HCT116 (cell line): ENCODE measurements around the gene HYAL1. TPM values are rescaled to one million over a fixed set of nuclear protein-coding genes. Genes with fewer than 3 reads are reported as not detected.

Source experiments
- ATAC-seq: fragments of 200-7000 bp; cut with Tn5 transposase; 2 replicates; pipeline ENCODE4 v1.9.1; 2020; ENCODE audit warnings: mild to moderate bottlenecking, moderate library complexity
- BruUV-seq: library from RNA; stranded (reverse); fragments of 400-500 nt; replicated peaks from 2 replicates; lab custom pipeline; 2021; lab: Mats Ljungman, UMichigan
- CTCF ChIA-PET: fragments of 300-600 bp; sonication (Branson Sonifier 250); formaldehyde crosslinking; loops from one replicate; lab custom pipeline; 2021; ENCODE audit warnings: antibody characterized with exemption; lab: Charles Lee
- POLR2A ChIA-PET: fragments of 300-600, 350-600 bp; sonication (Branson Sonifier 250); formaldehyde crosslinking; loops from one replicate; lab custom pipeline; 2021; ENCODE audit warnings: antibody characterized with exemption; lab: Charles Lee
- RAD21 ChIA-PET, 2 experiments: fragments of 300-600 bp; sonication (Branson Sonifier 250); formaldehyde crosslinking; loops; one replicate each; lab custom pipeline; 2023; ENCODE audit warnings: low total read pairs in 2 of 2; ENCODE audit not compliant: uncharacterized antibody in 2 of 2, unreplicated experiment in 2 of 2, low non-redundant PET in 1 of 2; lab: Charles Lee
- DNase-seq: peaks from one replicate; pipeline ENCODE4 v3.0.0-alpha.2; 2010; ENCODE audit warnings: low read depth, low spot score
- H2AFZ ChIP-seq: fragments of 200-600 bp; shearing (Covaris generic), sonication (generic); 2 replicates; pipeline ENCODE4 v1.6.1; 2017; ENCODE audit warnings: low read depth, mixed run types, mixed read lengths, antibody characterized with exemption, low read length; ENCODE audit not compliant: poor library complexity, severe bottlenecking
- H3K27ac ChIP-seq: 2 replicates; pipeline ENCODE4 v1.5.1; 2012; ENCODE audit warnings: low read depth, low read length
- H3K27me3 ChIP-seq: fragments of 200-600 bp; sonication (generic); 2 replicates; pipeline ENCODE4 v1.6.1; 2016; ENCODE audit warnings: mixed run types, low read length, mixed read lengths; ENCODE audit not compliant: insufficient read depth
- H3K36me3 ChIP-seq, 2 experiments: fragments of 200-500 bp in 1 of 2; fragments of 200-600 bp in 1 of 2; sonication (Bioruptor generic) in 1 of 2; sonication (generic) in 1 of 2; 2 replicates each; pipeline versions ENCODE4 v1.5.1 to v1.6.1; 2014 to 2016; ENCODE audit warnings: low read length in 2 of 2, inconsistent platforms in 1 of 2, mixed read lengths in 1 of 2, mixed run types in 1 of 2; ENCODE audit not compliant: insufficient read depth in 2 of 2, control insufficient read depth in 1 of 2
- H3K4me1 ChIP-seq, 2 experiments: fragments of 200-600 bp in 1 of 2; sonication (generic) in 1 of 2; 2 replicates each; pipeline versions ENCODE4 v1.5.1 to v1.6.1; 2012 to 2017; ENCODE audit warnings: low read length in 2 of 2, inconsistent platforms in 1 of 2, mild to moderate bottlenecking in 1 of 2, mixed read lengths in 1 of 2, mixed run types in 1 of 2, moderate library complexity in 1 of 2; ENCODE audit not compliant: insufficient read depth in 2 of 2, control insufficient read depth in 1 of 2
- H3K4me2 ChIP-seq: fragments of 200-600 bp; sonication (generic); 2 replicates; pipeline ENCODE4 v1.6.1; 2017; ENCODE audit warnings: mixed run types, low read length, mixed read lengths
- H3K4me3 ChIP-seq, 2 experiments: fragments of 200-600 bp in 1 of 2; sonication (generic) in 1 of 2; replicated peaks in 1 of 2; 2 replicates each; pipeline ENCODE4 v1.5.1; 2011 to 2016; ENCODE audit warnings: low read length in 2 of 2, control low read depth in 1 of 2, low read depth in 1 of 2, mild to moderate bottlenecking in 1 of 2, mixed read lengths in 1 of 2, mixed run types in 1 of 2
- H3K79me2 ChIP-seq: fragments of 200-600 bp; sonication (generic); 2 replicates; pipeline ENCODE4 v1.6.1; 2017; ENCODE audit warnings: mild to moderate bottlenecking, mixed run types, low read length, moderate library complexity, mixed read lengths; ENCODE audit not compliant: insufficient read depth
- H3K9ac ChIP-seq: fragments of 200-600 bp; sonication (generic); 2 replicates; pipeline ENCODE4 v1.6.1; 2016; ENCODE audit warnings: low read length, mixed read lengths
- H3K9me2 ChIP-seq: fragments of 200-600 bp; sonication (generic), shearing (Covaris generic); 2 replicates; pipeline ENCODE4 v1.6.1; 2017; ENCODE audit warnings: mixed run types, mild to moderate bottlenecking, moderate library complexity; ENCODE audit not compliant: insufficient read depth
- H3K9me3 ChIP-seq, 2 experiments: fragments of 200-500 bp in 1 of 2; fragments of 200-600 bp in 1 of 2; sonication (Bioruptor generic) in 1 of 2; sonication (generic) in 1 of 2; 2 replicates each; pipeline ENCODE4 v1.6.1; 2014 to 2017; ENCODE audit warnings: low read length in 2 of 2, mixed read lengths in 2 of 2, inconsistent platforms in 1 of 2, low read depth in 1 of 2, mild to moderate bottlenecking in 1 of 2, mixed run types in 1 of 2, moderate library complexity in 1 of 2; ENCODE audit not compliant: control insufficient read depth in 1 of 2, insufficient read depth in 1 of 2
- H4K20me1 ChIP-seq: fragments of 200-600 bp; sonication (generic), shearing (Covaris generic); 2 replicates; pipeline ENCODE4 v1.6.1; 2017; ENCODE audit warnings: mixed run types, mild to moderate bottlenecking, moderate library complexity; ENCODE audit not compliant: insufficient read depth
- CBX3 ChIP-seq: IDR thresholded peaks from 2 replicates; pipeline ENCODE4 v1.6.1; 2012; ENCODE audit warnings: low read depth
- CEBPB ChIP-seq: IDR thresholded peaks from 2 replicates; pipeline ENCODE4 v1.6.1; 2012; ENCODE audit warnings: low read depth
- EGR1 ChIP-seq: IDR thresholded peaks from 2 replicates; pipeline ENCODE4 v1.6.1; 2012; ENCODE audit warnings: low read depth
- ELF1 ChIP-seq: IDR thresholded peaks from 2 replicates; pipeline ENCODE4 v1.6.1; 2012; ENCODE audit warnings: low read depth, borderline replicate concordance
- FOSL1 ChIP-seq: IDR thresholded peaks from 2 replicates; pipeline ENCODE4 v1.6.1; 2012; ENCODE audit warnings: low read depth
- POLR2AphosphoS5 ChIP-seq: IDR thresholded peaks from 2 replicates; pipeline ENCODE4 v1.6.1; 2011; ENCODE audit warnings: mild to moderate bottlenecking, low read depth, low read length, moderate library complexity
- SP1 ChIP-seq: IDR thresholded peaks from 2 replicates; pipeline ENCODE4 v1.6.1; 2012; ENCODE audit warnings: low read depth
- SRF ChIP-seq: IDR thresholded peaks from 2 replicates; pipeline ENCODE4 v1.6.1; 2012; ENCODE audit warnings: low read depth
- intact Hi-C: fragments of 100-400 bp; cut with micrococcal nuclease; formaldehyde crosslinking; loops from 2 replicates; pipeline ENCODE4 v1.10.0; 2022
- total RNA-seq: library from RNA; stranded (reverse); gene quantifications from one replicate; pipeline ENCODE4 v1.2.1, GENCODE V29; 2021; ENCODE audit not compliant: unreplicated experiment
- TF ChIP-seq, protein P1 (sequence below), 3 experiments: fragments of 200-600 bp in 1 of 3; sonication (generic) in 1 of 3; IDR thresholded peaks in 2 of 3; conservative IDR thresholded peaks in 1 of 3; 2 replicates each; pipeline ENCODE4 v1.5.1; 2012 to 2017; ENCODE audit warnings: low read depth in 2 of 3, low read length in 2 of 3, antibody characterized with exemption in 1 of 3, borderline replicate concordance in 1 of 3, control low read depth in 1 of 3, mild to moderate bottlenecking in 1 of 3, mixed read lengths in 1 of 3, mixed run types in 1 of 3, moderate library complexity in 1 of 3; ENCODE audit not compliant: insufficient read depth in 1 of 3
- TF ChIP-seq, protein P2 (sequence below): IDR thresholded peaks from 2 replicates; pipeline ENCODE4 v1.6.1; 2012

HYAL1 gene
- total RNA-seq, 1 experiment from 2014 or later = 6.1 TPM

DNA sequence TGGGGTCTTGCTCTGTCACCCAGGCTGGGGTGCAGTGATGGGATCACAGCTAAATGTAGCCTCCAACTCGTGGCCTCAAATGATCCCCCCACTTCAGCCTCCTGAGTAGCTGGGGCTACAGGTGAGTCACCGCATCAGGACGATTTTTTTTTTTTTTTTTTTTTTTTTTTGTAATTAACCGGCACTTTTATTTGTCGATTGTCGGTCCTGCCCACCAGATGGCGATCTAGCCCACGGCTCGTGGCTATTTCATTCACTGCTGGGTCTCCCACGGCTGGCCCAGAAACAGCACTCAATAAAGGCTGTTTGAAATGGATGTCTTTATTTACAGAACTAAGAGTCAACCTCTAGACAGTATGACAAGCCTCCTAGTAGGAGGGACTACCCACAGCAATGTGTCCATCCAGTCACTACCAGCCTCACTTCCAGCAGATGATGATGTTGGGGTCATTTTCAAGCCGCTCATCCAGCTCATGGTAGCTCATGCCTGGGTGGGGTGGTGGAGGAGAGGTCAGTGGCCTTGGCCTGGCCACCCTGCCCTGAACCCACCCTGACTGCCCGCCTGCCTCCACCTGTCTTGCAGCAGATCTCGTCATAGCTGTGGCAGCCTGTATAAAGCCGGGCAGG lies 43.9 kb upstream of the HYAL1 start:
- ChIA-PET POLR2A (interaction anchor here (1.3 to 2.0 kb wide), 2 partner anchors 10 to 195 kb away, joined by 4 to 5 read pairs; no protein-coding TSS in a partner anchor), RAD21 (interaction anchor here in 1 of 2 experiments (0.7 to 1.2 kb wide), 3 partner anchors 195 to 280 kb away, joined by 3 read pairs; partner anchors contain the start of gene CISH), CTCF (interaction anchor here (0.6 to 3.6 kb wide), 14 partner anchors 10 to 269 kb away, joined by 3 to 25 read pairs (median 3); partner anchors contain the start of genes CISH, HYAL3, NAA80 and TUSC2)
- no peak overlapping the region for H3K9ac ChIP-seq
- H3K36me3 ChIP-seq = peaks cover 0 to 8% of the 10 kb centered on the region in 2 experiments; a peak in 1 of 4 replicates
- peaks cover 15% of the 10 kb centered on the region for H3K79me2 ChIP-seq
- DNase-seq (no peak), ATAC-seq (no peak)
- no peaks in the 10 kb centered on the region for H4K20me1 ChIP-seq
- peaks cover 11 to 44% of the 10 kb centered on the region in 2 experiments for H3K4me1 ChIP-seq
- H3K9me2 ChIP-seq = no peaks in the 10 kb centered on the region
- H3K27ac ChIP-seq = no peak overlapping the region
- no peaks in the 10 kb centered on the region for H3K27me3 ChIP-seq
- H2AFZ ChIP-seq = no peak overlapping the region
- H3K4me2 ChIP-seq = no peak overlapping the region
- no peak overlapping the region for H3K4me3 ChIP-seq
- TF ChIP-seq, protein P1, sequence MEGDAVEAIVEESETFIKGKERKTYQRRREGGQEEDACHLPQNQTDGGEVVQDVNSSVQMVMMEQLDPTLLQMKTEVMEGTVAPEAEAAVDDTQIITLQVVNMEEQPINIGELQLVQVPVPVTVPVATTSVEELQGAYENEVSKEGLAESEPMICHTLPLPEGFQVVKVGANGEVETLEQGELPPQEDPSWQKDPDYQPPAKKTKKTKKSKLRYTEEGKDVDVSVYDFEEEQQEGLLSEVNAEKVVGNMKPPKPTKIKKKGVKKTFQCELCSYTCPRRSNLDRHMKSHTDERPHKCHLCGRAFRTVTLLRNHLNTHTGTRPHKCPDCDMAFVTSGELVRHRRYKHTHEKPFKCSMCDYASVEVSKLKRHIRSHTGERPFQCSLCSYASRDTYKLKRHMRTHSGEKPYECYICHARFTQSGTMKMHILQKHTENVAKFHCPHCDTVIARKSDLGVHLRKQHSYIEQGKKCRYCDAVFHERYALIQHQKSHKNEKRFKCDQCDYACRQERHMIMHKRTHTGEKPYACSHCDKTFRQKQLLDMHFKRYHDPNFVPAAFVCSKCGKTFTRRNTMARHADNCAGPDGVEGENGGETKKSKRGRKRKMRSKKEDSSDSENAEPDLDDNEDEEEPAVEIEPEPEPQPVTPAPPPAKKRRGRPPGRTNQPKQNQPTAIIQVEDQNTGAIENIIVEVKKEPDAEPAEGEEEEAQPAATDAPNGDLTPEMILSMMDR (IDR thresholded peaks at IDR 0.05 in 2 of 3, conservative IDR thresholded peaks at IDR 0.05 in 1 of 3; ENCODE audit: borderline replicate concordance in 1 of 3, insufficient read depth in 1 of 3, low read depth in 2 of 3, low read length in 2 of 3) = peak in 2 of 3 experiments; percentile 62 to 70; a peak in 4 of 6 replicates
- no peak for TF ChIP-seq CBX3
- BruUV-seq = no TSS peak
- intact Hi-C loops = loop anchor here (1.0 to 5.0 kb wide), 2 partner anchors 203 to 265 kb away; partner anchors contain the start of gene CISH
- no peaks in the 10 kb centered on the region for H3K9me3 ChIP-seq

GRCh38 chr3:50345586-50346234 lies 42.3 kb upstream of the HYAL1 start, which contains the start of gene ZMYND10:
Gene ZMYND10 (minus strand): TSS chr3:50345732. CDS start chr3:50345579, 153 bp downstream.
- Histone ChIP-seq H3K9me3 (no peaks in the 10 kb centered on the region), H3K4me2 (peak within 1 kb of the TSS; percentile 75), H3K79me2 (peaks cover 6% of the 10 kb centered on the region; the same call in 1 of the 2 replicates), H3K4me1 (peaks cover 12 to 46% of the 10 kb centered on the region in 2 experiments), H3K9me2 (no peaks in the 10 kb centered on the region), H4K20me1 (no peaks in the 10 kb centered on the region), H3K36me3 (peaks cover 0 to 8% of the 10 kb centered on the region in 2 experiments; a peak in 1 of 4 replicates), H3K4me3 (peak within 1 kb of the TSS; percentile 28 to 36), H3K27me3 (no peaks in the 10 kb centered on the region), H3K27ac (peak within 1 kb of the TSS; percentile 37; the same call in 1 of the 2 replicates), H3K9ac (peak within 1 kb of the TSS; percentile 50), H2AFZ (no peak within 1 kb of the TSS)
- RAD21 ChIA-PET = no interaction called here
- POLR2A ChIA-PET = interaction anchor here (0.6 kb wide), 1 partner anchor 9 kb away, joined by 3 read pairs; no protein-coding TSS in a partner anchor
- CTCF ChIA-PET = no interaction called here
- BruUV-seq = no TSS peak
- intact Hi-C loops = loop anchor here (5.0 kb wide), 1 partner anchor 267 kb away; the partner anchor contains the start of gene CISH
- TF ChIP-seq SP1 = no peak
- TF ChIP-seq, protein P1 (IDR thresholded peaks at IDR 0.05 in 2 of 3, conservative IDR thresholded peaks at IDR 0.05 in 1 of 3; ENCODE audit: borderline replicate concordance in 1 of 3, insufficient read depth in 1 of 3, low read depth in 2 of 3, low read length in 2 of 3) = no peak
- no peak for TF ChIP-seq ELF1
- TF ChIP-seq, protein P2, sequence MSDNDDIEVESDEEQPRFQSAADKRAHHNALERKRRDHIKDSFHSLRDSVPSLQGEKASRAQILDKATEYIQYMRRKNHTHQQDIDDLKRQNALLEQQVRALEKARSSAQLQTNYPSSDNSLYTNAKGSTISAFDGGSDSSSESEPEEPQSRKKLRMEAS = no peak
- TF ChIP-seq POLR2AphosphoS5 = no peak
- no peak for TF ChIP-seq FOSL1
- no peak for TF ChIP-seq CEBPB
- no peak for TF ChIP-seq EGR1
- TF ChIP-seq SRF = no peak
- peak; percentile 54 for ATAC-seq
- no peak for DNase-seq
